Nephron progenitor cell (in vitro differentiated cells): ENCODE results near the gene G2E3.

Experiments used
- DNase-seq: peaks from one replicate; pipeline ENCODE4 v3.0.0; 2021
- H3K27ac Mint-ChIP-seq: 2 replicates; pipeline ENCODE4 v1.8.0; 2021; ENCODE audit warnings: mild to moderate bottlenecking, moderate library complexity, mixed read lengths
- H3K27me3 Mint-ChIP-seq: 2 replicates; pipeline ENCODE4 v1.8.0; 2021; ENCODE audit warnings: mild to moderate bottlenecking, low read depth, mixed read lengths; ENCODE audit not compliant: poor library complexity
- H3K36me3 Mint-ChIP-seq: 2 replicates; pipeline ENCODE4 v1.8.0; 2021; ENCODE audit warnings: low read depth, mixed read lengths
- H3K4me1 Mint-ChIP-seq: 2 replicates; pipeline ENCODE4 v1.8.0; 2021; ENCODE audit warnings: mixed read lengths
- H3K4me3 Mint-ChIP-seq: 2 replicates; pipeline ENCODE4 v1.8.0; 2021; ENCODE audit warnings: mild to moderate bottlenecking, moderate library complexity, mixed read lengths
- H3K9me3 Mint-ChIP-seq: 2 replicates; pipeline ENCODE4 v1.8.0; 2021; ENCODE audit warnings: mild to moderate bottlenecking, moderate library complexity, mixed read lengths
- TF ChIP-seq, protein P1 (sequence below): fragments of 200-600 bp; sonication (generic); IDR thresholded peaks from 2 replicates; pipeline ENCODE4 v1.5.0; 2021; ENCODE audit warnings: antibody characterized with exemption

G2E3 gene

GRCh38 chr14:30551460-30551859 lies 7.5 kb upstream of the G2E3 start:
- no peak overlapping the region for H3K27ac Mint-ChIP-seq
- H3K27me3 Mint-ChIP-seq, result peaks cover 6% of the 10 kb centered on the region
- TF ChIP-seq, protein P1, sequence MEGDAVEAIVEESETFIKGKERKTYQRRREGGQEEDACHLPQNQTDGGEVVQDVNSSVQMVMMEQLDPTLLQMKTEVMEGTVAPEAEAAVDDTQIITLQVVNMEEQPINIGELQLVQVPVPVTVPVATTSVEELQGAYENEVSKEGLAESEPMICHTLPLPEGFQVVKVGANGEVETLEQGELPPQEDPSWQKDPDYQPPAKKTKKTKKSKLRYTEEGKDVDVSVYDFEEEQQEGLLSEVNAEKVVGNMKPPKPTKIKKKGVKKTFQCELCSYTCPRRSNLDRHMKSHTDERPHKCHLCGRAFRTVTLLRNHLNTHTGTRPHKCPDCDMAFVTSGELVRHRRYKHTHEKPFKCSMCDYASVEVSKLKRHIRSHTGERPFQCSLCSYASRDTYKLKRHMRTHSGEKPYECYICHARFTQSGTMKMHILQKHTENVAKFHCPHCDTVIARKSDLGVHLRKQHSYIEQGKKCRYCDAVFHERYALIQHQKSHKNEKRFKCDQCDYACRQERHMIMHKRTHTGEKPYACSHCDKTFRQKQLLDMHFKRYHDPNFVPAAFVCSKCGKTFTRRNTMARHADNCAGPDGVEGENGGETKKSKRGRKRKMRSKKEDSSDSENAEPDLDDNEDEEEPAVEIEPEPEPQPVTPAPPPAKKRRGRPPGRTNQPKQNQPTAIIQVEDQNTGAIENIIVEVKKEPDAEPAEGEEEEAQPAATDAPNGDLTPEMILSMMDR, result no peak
- no peak overlapping the region for H3K4me3 Mint-ChIP-seq
- H3K36me3 Mint-ChIP-seq, result no peaks in the 10 kb centered on the region
- peaks cover 6% of the 10 kb centered on the region for H3K4me1 Mint-ChIP-seq
- no peak for DNase-seq
- H3K9me3 Mint-ChIP-seq, result peaks cover 8% of the 10 kb centered on the region

- H3K4me1 Mint-ChIP-seq, result peaks cover 11% of the 10 kb centered on the region
- TF ChIP-seq, protein P1, result no peak
- no peak for DNase-seq
- no peak overlapping the region for H3K27ac Mint-ChIP-seq
- H3K4me3 Mint-ChIP-seq, result no peak overlapping the region
- H3K36me3 Mint-ChIP-seq, result no peaks in the 10 kb centered on the region
- peaks cover 6% of the 10 kb centered on the region for H3K27me3 Mint-ChIP-seq
- peaks cover 3% of the 10 kb centered on the region for H3K9me3 Mint-ChIP-seq
These were observed 5.5 kb upstream of the G2E3 start for GRCh38 chr14:30553311-30553989.

DNA sequence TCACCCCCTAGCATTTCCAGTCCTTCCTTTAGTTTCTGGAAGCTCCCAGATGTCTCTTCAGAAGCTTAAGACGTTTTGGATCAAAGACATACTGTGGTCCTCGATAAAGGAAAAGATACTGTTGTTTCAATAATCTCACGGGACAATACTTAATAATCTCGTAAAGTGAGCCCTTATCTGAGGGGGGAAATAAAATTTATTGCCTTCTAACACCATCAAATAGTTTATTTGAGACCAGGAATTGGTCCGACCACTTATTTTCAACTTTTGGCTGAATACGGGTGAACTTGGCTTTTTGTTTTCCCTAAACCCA lies 640 bp upstream of the G2E3 start:
- DNase-seq, result no peak
- TF ChIP-seq, protein P1, result no peak
- H3K27me3 Mint-ChIP-seq, result no peaks in the 10 kb centered on the region
- H3K4me3 Mint-ChIP-seq, result peak overlapping the region; percentile 100
- peaks cover 24% of the 10 kb centered on the region for H3K4me1 Mint-ChIP-seq
- peak overlapping the region; percentile 99 for H3K27ac Mint-ChIP-seq
- peaks cover 22% of the 10 kb centered on the region for H3K36me3 Mint-ChIP-seq
- H3K9me3 Mint-ChIP-seq, result peaks cover 13% of the 10 kb centered on the region

DNA sequence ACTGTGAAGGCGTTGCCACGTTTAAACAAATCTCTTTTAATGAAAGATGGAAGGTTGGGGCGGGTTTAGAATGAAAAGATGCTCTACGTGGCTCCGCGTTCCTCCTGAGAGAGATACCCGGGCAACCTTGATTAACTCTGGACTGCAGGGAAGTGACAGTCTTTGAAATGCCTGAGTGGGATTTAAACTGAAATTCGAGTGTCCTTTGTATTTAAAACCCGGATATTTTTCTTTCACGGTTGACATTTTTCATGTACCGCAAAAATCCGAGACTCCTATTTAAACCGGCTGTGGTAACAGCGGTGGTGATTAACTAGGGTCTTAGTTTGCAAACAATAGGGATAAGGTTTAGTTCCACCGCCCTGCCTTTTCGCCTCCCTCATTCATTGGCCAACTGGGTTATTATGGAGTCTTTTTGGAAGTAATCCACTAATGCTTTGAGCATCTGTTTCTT lies 707 bp downstream of the G2E3 start:
- H3K27ac Mint-ChIP-seq, result peak overlapping the region; percentile 99
- H3K4me3 Mint-ChIP-seq, result peak overlapping the region; percentile 100
- H3K36me3 Mint-ChIP-seq, result peaks cover 36% of the 10 kb centered on the region
- TF ChIP-seq, protein P1, result no peak
- DNase-seq, result peak; percentile 7
- H3K4me1 Mint-ChIP-seq, result peaks cover 24% of the 10 kb centered on the region
- no peaks in the 10 kb centered on the region for H3K27me3 Mint-ChIP-seq
- H3K9me3 Mint-ChIP-seq, result peaks cover 26% of the 10 kb centered on the region

GRCh38 chr14:30560581-30560980 lies 1.6 kb downstream of the G2E3 start:
- DNase-seq, result no peak
- TF ChIP-seq, protein P1, result no peak
- Mint-ChIP-seq H3K9me3 (peaks cover 36% of the 10 kb centered on the region), H3K27ac (peak overlapping the region; percentile 29), H3K4me1 (peaks cover 24% of the 10 kb centered on the region), H3K4me3 (peak overlapping the region; percentile 100), H3K27me3 (no peaks in the 10 kb centered on the region), H3K36me3 (peaks cover 45% of the 10 kb centered on the region)

- Mint-ChIP-seq H3K36me3 (peaks cover 80% of the 10 kb centered on the region), H3K27me3 (no peaks in the 10 kb centered on the region)
These were observed 5.4 kb downstream of the G2E3 start for GRCh38 chr14:30564235-30564867.

More at GRCh38 chr14:30564235-30564867, 5.4 kb downstream of the G2E3 start:
- TF ChIP-seq, protein P1, result no peak
- Mint-ChIP-seq H3K4me3 (no peak overlapping the region), H3K27ac (no peak overlapping the region), H3K9me3 (peaks cover 65% of the 10 kb centered on the region), H3K4me1 (peaks cover 19% of the 10 kb centered on the region)
- no peak for DNase-seq
